Upper lobe of right lung (tissue), 1 donor: Measurements from ENCODE around the gene EHD1. TPM values are rescaled to one million over a fixed set of nuclear protein-coding genes. Genes with fewer than 3 reads are reported as not detected.
A peak's percentile ranks its signal among the peaks of the same experiment; 100 is the strongest.

Experiments
- ATAC-seq: fragments of 200-7000 bp; cut with Tn5 transposase; one replicate; pipeline ENCODE4 v1.9.1; 2020; ENCODE audit warnings: mild to moderate bottlenecking, moderate library complexity
- DNase-seq: peaks from one replicate; pipeline ENCODE4 v3.0.0-alpha.2; 2020
- H3K27ac ChIP-seq: fragments of 200-600 bp; one replicate; pipeline ENCODE4 v1.8.0; 2022
- H3K27me3 ChIP-seq: fragments of 200-600 bp; one replicate; pipeline ENCODE4 v1.8.0; 2022; ENCODE audit warnings: mild to moderate bottlenecking
- H3K36me3 ChIP-seq: fragments of 200-600 bp; one replicate; pipeline ENCODE4 v1.8.0; 2022
- H3K4me1 ChIP-seq: fragments of 200-600 bp; one replicate; pipeline ENCODE4 v1.8.0; 2022
- H3K4me3 ChIP-seq: fragments of 200-600 bp; one replicate; pipeline ENCODE4 v1.8.0; 2022; ENCODE audit warnings: mild to moderate bottlenecking
- H3K9me3 ChIP-seq: fragments of 200-600 bp; one replicate; pipeline ENCODE4 v1.8.0; 2022
- CTCF ChIP-seq: fragments of 200-600 bp; IDR thresholded peaks from one replicate; pipeline ENCODE4 v1.8.0; 2022; ENCODE audit warnings: antibody characterized with exemption
- intact Hi-C: fragments of 100-400 bp; cut with DNase I; formaldehyde crosslinking; loops from one replicate; pipeline ENCODE4 v1.11.0; 2022
- total RNA-seq: library from RNA; stranded (reverse); fragmentation: NEBNext Ultra II Directional; extraction: Animal tissue kit (Norgen Biotek cat#: 25700); gene quantifications from one replicate; pipeline ENCODE4 v1.2.1, GENCODE V29; 2021
- donor health status: DM: no; HTN: yes; CAD: no; lungs with severe emphysema.

The EHD1 gene
- total RNA-seq, 1 donor from 2014 or later = 94.6 TPM

GRCh38 chr11:64862987-64863390 is 15.4 kb downstream of the EHD1 start:
- no peaks in the 10 kb centered on the region for H3K9me3 ChIP-seq
- DNase-seq (no peak), ATAC-seq (peak; percentile 42)
- intact Hi-C loops = no loop called here
- no peak for TF ChIP-seq CTCF
- H3K4me3 ChIP-seq = no peak overlapping the region
- H3K36me3 ChIP-seq = peaks cover 25% of the 10 kb centered on the region
- peak overlapping the region; percentile 88 for H3K27ac ChIP-seq
- H3K4me1 ChIP-seq = peaks cover 86% of the 10 kb centered on the region
- H3K27me3 ChIP-seq = no peaks in the 10 kb centered on the region

DNA sequence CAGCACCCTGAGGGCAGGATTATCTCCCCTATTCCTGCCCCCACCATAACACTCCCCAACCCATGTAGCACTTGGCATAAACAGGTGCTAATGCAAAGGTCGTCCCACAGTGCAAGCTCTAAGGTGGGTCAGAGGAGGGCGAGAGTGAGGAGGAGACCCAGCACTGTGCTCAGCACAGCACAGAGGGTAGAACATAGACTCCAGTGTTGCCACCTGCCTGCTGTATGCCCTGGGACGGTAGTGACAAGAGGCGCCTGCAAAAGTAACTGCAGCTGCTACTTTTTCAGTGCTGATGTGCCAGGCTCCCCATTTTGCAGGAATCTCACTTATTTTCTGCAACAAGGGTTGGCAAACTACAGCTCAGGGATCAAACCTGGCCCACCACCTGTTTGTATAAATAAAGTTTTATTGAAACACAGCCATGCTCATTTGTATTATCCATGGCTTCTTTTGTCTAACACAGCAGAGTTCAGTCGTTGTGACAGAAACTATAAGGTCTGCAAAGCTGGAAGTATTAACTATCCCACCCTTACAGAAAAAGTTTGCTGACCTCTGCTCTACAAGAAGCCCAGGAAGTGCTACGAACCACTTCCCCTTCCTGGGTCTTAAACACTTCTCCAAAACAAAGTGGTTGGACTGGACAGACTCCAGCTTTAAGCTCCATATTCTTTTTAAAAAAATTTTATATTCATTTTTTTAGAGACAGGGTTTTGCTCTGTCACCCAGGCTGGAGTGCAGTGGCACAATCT is 17.0 kb downstream of the EHD1 start:
- Histone ChIP-seq H3K27me3 (no peaks in the 10 kb centered on the region), H3K27ac (peak overlapping the region; percentile 88), H3K9me3 (no peaks in the 10 kb centered on the region), H3K4me1 (peaks cover 95% of the 10 kb centered on the region), H3K4me3 (no peak overlapping the region), H3K36me3 (peaks cover 32% of the 10 kb centered on the region)
- no peak for TF ChIP-seq CTCF
- intact Hi-C loops = no loop called here
- ATAC-seq (peak; percentile 32), DNase-seq (no peak)

DNA sequence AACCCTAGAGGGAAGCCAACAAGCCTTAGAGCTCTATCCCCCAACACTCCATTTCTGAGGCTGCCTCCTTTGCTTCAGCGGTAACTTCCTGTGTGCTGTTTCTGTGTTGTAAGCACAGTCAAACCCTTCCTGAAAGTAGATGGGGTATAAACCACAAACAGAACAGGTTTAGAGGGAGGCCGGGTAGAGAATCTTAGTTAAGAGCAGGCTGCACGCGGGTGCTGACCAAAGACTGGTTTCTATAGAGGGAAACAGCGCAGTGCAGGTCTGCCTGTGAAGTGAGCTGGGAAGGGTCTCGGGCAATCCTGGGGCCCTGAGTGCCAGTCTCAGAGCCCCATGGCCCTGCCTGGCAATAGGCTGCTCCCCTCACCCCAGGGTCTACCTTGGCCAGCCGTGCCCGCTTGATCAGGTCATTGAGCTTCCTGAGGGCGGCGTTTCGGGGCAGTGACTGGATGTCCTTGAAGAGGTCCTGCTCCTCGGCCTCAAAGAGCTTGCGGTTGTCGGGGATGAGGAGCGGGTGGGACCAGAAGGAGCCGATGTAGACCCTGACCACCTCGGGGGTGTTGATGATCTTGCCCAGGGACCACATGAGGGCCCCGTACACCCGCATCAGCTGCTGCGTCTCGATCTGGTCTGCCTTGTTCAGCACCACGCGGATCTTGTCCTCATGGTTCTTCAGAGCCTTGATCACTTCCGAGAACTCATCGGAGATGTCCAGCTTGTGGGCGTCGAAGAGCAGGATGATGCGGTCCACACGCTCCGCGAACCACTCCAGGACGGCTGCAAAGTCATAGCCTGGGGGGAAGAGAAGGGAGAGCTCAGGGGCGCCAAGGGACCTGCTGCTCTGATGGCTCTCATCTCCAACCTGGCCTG is 18.6 kb downstream of the EHD1 start:
- H3K4me1 ChIP-seq = peaks cover 95% of the 10 kb centered on the region
- no peak for ATAC-seq
- peak overlapping the region; percentile 74 for H3K27ac ChIP-seq
- H3K9me3 ChIP-seq = no peaks in the 10 kb centered on the region
- peak overlapping the region; percentile 3 for H3K4me3 ChIP-seq
- peaks cover 33% of the 10 kb centered on the region for H3K36me3 ChIP-seq
- intact Hi-C loops = no loop called here
- TF ChIP-seq CTCF = no peak
- H3K27me3 ChIP-seq = no peaks in the 10 kb centered on the region
- no peak for DNase-seq

GRCh38 chr11:64858467-64859263 is 19.8 kb downstream of the EHD1 start:
- Histone ChIP-seq H3K27me3 (no peaks in the 10 kb centered on the region), H3K4me3 (no peak overlapping the region), H3K9me3 (no peaks in the 10 kb centered on the region), H3K36me3 (peaks cover 44% of the 10 kb centered on the region), H3K27ac (peak overlapping the region; percentile 74), H3K4me1 (peaks cover 95% of the 10 kb centered on the region)
- DNase-seq = no peak
- no peak for ATAC-seq
- intact Hi-C loops = no loop called here
- no peak for TF ChIP-seq CTCF

DNA sequence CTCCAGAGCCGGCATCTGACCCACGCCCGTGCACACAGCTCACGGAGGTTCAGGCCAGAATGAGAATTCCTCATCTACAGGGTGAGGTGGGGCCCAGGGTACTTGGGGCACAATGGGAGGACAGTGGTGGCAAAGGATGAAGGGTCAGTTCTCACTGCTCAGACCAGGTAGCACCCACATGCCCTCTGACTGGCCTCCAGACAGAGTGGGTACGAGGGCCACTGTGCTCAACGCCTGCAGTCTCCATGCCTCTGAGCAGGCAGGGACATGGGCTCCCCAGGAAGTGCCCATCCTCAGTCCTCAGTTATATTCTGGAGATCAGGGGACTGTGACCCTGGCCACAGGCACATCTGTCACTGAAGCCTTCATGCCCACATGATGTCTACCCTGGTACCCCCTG is 20.9 kb downstream of the EHD1 start:
- H3K9me3 ChIP-seq = no peaks in the 10 kb centered on the region
- H3K27me3 ChIP-seq = no peaks in the 10 kb centered on the region
- H3K27ac ChIP-seq = peak overlapping the region; percentile 87
- no peak overlapping the region for H3K4me3 ChIP-seq
- H3K4me1 ChIP-seq = peaks cover 95% of the 10 kb centered on the region
- peaks cover 48% of the 10 kb centered on the region for H3K36me3 ChIP-seq
- no peak for TF ChIP-seq CTCF
- intact Hi-C loops = no loop called here
- ATAC-seq = no peak
- no peak for DNase-seq
